ENCODE results near the gene ABCA4.

GRCh38 chr1:94011129-94011528 lies 109.8 kb downstream of the ABCA4 start:
- TF ChIP-seq POLR2AphosphoS5 (IDR thresholded peaks at IDR 0.05; ENCODE audit: low read depth, low read length) (no peak), CTCF (IDR thresholded peaks at IDR 0.05) (no peak), SIN3A (IDR thresholded peaks at IDR 0.05; ENCODE audit: borderline replicate concordance, insufficient read depth, low read depth, low read length) (no peak)

Data from Panc1 (cell line).